HEK293 (cell line): ENCODE results near the gene TP73.

Experiments
- KLF1 ChIP-seq: fragments of 450-650 bp; formaldehyde crosslinking; IDR thresholded peaks from 2 replicates; pipeline ENCODE4 v1.5.1; 2016; ENCODE audit warnings: missing biosample characterization, missing genetic modification characterization
- MZF1 ChIP-seq: fragments of 450-650 bp; formaldehyde crosslinking; IDR thresholded peaks from 2 replicates; pipeline ENCODE4 v1.5.1; 2017; ENCODE audit warnings: missing biosample characterization, missing genetic modification characterization, borderline replicate concordance
- YY1 ChIP-seq: fragments of 450-650 bp; formaldehyde crosslinking; IDR thresholded peaks from 2 replicates; pipeline ENCODE4 v1.5.1; 2018; ENCODE audit warnings: missing biosample characterization, missing genetic modification characterization
- ZNF202 ChIP-seq: fragments of 450-650 bp; formaldehyde crosslinking; IDR thresholded peaks from 2 replicates; pipeline ENCODE4 v1.5.1; 2016; ENCODE audit warnings: missing biosample characterization, missing genetic modification characterization, borderline replicate concordance
- ZNF48 ChIP-seq: fragments of 450-650 bp; formaldehyde crosslinking; IDR thresholded peaks from 2 replicates; pipeline ENCODE4 v1.5.1; 2016; ENCODE audit warnings: missing biosample characterization, missing genetic modification characterization
- ZNF529 ChIP-seq: fragments of 450-650 bp; formaldehyde crosslinking; IDR thresholded peaks from 2 replicates; pipeline ENCODE4 v1.5.1; 2017; ENCODE audit warnings: missing genetic modification characterization, missing biosample characterization; ENCODE audit not compliant: insufficient replicate concordance
- ZNF792 ChIP-seq: fragments of 450-650 bp; formaldehyde crosslinking; IDR thresholded peaks from 2 replicates; pipeline ENCODE4 v1.5.1; 2016; ENCODE audit warnings: missing biosample characterization, missing genetic modification characterization
- TF ChIP-seq, protein P1 (sequence below): fragments of 450-650 bp; formaldehyde crosslinking; IDR thresholded peaks from 2 replicates; pipeline ENCODE4 v1.5.1; 2016; ENCODE audit warnings: missing biosample characterization, missing genetic modification characterization
- TF ChIP-seq, protein P2 (sequence below): fragments of 450-650 bp; formaldehyde crosslinking; IDR thresholded peaks from 2 replicates; pipeline ENCODE4 v1.5.1; 2016; ENCODE audit warnings: missing biosample characterization, missing genetic modification characterization
- TF ChIP-seq, protein P3 (sequence below): fragments of 450-650 bp; formaldehyde crosslinking; IDR thresholded peaks from 2 replicates; pipeline ENCODE4 v1.5.1; 2016; ENCODE audit warnings: missing biosample characterization, missing genetic modification characterization

DNA sequence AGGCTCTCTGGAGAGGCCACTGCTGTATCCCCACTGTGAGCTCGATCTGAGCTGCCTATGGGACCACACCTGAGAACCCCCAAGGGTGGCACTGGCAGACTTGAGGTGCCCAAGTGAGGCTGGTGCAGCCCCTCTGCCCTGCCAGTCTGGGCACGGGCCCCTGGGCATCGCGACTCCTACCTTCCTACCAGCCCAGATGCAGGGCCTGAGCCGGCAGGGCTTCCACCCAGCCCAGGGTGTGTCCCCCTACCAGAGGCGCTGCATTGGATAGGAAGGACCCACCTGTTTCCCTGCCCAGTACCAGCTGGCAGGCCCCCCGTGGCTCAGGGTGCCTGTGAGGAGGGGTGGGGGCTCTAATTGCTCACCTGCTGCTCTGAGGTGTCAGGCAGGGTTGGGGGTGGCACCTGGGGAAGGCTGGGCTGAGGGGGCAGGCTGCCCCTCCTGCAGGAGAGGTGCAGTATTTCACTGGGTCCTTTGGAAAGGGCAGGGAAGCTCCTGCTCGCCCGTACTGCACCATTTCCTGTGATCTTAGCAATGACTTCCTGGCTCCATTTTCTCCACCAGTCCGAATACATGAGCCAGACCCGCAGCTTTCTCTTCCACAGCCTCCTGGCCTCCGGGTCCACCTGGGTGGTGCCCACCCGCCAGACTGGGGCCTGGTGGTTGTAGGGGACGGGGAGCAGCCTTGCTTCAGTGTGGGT, 11.8 kb downstream of the TP73 start:
- TF ChIP-seq, protein P1, sequence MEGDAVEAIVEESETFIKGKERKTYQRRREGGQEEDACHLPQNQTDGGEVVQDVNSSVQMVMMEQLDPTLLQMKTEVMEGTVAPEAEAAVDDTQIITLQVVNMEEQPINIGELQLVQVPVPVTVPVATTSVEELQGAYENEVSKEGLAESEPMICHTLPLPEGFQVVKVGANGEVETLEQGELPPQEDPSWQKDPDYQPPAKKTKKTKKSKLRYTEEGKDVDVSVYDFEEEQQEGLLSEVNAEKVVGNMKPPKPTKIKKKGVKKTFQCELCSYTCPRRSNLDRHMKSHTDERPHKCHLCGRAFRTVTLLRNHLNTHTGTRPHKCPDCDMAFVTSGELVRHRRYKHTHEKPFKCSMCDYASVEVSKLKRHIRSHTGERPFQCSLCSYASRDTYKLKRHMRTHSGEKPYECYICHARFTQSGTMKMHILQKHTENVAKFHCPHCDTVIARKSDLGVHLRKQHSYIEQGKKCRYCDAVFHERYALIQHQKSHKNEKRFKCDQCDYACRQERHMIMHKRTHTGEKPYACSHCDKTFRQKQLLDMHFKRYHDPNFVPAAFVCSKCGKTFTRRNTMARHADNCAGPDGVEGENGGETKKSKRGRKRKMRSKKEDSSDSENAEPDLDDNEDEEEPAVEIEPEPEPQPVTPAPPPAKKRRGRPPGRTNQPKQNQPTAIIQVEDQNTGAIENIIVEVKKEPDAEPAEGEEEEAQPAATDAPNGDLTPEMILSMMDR (tag by site-specific recombination) = no peak
- TF ChIP-seq ZNF202 (tag by site-specific recombination) = no peak
- TF ChIP-seq, protein P2, sequence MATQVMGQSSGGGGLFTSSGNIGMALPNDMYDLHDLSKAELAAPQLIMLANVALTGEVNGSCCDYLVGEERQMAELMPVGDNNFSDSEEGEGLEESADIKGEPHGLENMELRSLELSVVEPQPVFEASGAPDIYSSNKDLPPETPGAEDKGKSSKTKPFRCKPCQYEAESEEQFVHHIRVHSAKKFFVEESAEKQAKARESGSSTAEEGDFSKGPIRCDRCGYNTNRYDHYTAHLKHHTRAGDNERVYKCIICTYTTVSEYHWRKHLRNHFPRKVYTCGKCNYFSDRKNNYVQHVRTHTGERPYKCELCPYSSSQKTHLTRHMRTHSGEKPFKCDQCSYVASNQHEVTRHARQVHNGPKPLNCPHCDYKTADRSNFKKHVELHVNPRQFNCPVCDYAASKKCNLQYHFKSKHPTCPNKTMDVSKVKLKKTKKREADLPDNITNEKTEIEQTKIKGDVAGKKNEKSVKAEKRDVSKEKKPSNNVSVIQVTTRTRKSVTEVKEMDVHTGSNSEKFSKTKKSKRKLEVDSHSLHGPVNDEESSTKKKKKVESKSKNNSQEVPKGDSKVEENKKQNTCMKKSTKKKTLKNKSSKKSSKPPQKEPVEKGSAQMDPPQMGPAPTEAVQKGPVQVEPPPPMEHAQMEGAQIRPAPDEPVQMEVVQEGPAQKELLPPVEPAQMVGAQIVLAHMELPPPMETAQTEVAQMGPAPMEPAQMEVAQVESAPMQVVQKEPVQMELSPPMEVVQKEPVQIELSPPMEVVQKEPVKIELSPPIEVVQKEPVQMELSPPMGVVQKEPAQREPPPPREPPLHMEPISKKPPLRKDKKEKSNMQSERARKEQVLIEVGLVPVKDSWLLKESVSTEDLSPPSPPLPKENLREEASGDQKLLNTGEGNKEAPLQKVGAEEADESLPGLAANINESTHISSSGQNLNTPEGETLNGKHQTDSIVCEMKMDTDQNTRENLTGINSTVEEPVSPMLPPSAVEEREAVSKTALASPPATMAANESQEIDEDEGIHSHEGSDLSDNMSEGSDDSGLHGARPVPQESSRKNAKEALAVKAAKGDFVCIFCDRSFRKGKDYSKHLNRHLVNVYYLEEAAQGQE (tag by site-specific recombination) = no peak
- peak; percentile 56 for TF ChIP-seq KLF1 (tag by site-specific recombination)
- TF ChIP-seq, protein P3, sequence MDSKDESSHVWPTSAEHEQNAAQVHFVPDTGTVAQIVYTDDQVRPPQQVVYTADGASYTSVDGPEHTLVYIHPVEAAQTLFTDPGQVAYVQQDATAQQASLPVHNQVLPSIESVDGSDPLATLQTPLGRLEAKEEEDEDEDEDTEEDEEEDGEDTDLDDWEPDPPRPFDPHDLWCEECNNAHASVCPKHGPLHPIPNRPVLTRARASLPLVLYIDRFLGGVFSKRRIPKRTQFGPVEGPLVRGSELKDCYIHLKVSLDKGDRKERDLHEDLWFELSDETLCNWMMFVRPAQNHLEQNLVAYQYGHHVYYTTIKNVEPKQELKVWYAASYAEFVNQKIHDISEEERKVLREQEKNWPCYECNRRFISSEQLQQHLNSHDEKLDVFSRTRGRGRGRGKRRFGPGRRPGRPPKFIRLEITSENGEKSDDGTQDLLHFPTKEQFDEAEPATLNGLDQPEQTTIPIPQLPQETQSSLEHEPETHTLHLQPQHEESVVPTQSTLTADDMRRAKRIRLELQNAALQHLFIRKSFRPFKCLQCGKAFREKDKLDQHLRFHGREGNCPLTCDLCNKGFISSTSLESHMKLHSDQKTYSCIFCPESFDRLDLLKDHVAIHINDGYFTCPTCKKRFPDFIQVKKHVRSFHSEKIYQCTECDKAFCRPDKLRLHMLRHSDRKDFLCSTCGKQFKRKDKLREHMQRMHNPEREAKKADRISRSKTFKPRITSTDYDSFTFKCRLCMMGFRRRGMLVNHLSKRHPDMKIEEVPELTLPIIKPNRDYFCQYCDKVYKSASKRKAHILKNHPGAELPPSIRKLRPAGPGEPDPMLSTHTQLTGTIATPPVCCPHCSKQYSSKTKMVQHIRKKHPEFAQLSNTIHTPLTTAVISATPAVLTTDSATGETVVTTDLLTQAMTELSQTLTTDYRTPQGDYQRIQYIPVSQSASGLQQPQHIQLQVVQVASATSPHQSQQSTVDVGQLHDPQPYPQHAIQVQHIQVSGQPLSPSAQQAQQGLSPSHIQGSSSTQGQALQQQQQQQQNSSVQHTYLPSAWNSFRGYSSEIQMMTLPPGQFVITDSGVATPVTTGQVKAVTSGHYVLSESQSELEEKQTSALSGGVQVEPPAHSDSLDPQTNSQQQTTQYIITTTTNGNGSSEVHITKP = no peak
- TF ChIP-seq ZNF529 (tag by site-specific recombination) = no peak
- no peak for TF ChIP-seq ZNF792
- TF ChIP-seq MZF1 (tag by site-specific recombination) = no peak
- TF ChIP-seq YY1 (tag by site-specific recombination) = no peak
- no peak for TF ChIP-seq ZNF48 (tag by site-specific recombination)
